Duodenal mucosa (tissue), 2 donors: ENCODE data around the gene SP2.

Experiments
- H3K27ac ChIP-seq: one replicate; pipeline ENCODE4 v1.7.0; 2013; ENCODE audit warnings: low read depth, low read length
- H3K27me3 ChIP-seq, 2 donors: one replicate each; pipeline ENCODE4 v1.7.0; 2013; ENCODE audit warnings: low read length in 2 of 2, control low read depth in 1 of 2; ENCODE audit not compliant: insufficient read depth in 2 of 2, control insufficient read depth in 1 of 2
- H3K36me3 ChIP-seq, 2 donors: one replicate each; pipeline ENCODE4 v1.7.0; 2013; ENCODE audit warnings: low read length in 2 of 2, control low read depth in 1 of 2; ENCODE audit not compliant: insufficient read depth in 2 of 2, control insufficient read depth in 1 of 2
- H3K4me1 ChIP-seq, 2 donors: one replicate each; pipeline ENCODE4 v1.7.0; 2013; ENCODE audit warnings: low read length in 2 of 2, control low read depth in 1 of 2; ENCODE audit not compliant: insufficient read depth in 2 of 2, control insufficient read depth in 1 of 2
- H3K4me3 ChIP-seq, 2 donors: one replicate each; pipeline ENCODE4 v1.7.0; 2013; ENCODE audit warnings: low read length in 2 of 2, low read depth in 1 of 2
- H3K9ac ChIP-seq, 2 donors: one replicate each; pipeline ENCODE4 v1.7.0; 2013; ENCODE audit warnings: low read length in 2 of 2, low read depth in 1 of 2
- H3K9me3 ChIP-seq, 2 donors: one replicate each; pipeline ENCODE4 v1.7.0; 2013; ENCODE audit warnings: low read length in 2 of 2, control low read depth in 1 of 2; ENCODE audit not compliant: control insufficient read depth in 1 of 2

SP2 gene

DNA sequence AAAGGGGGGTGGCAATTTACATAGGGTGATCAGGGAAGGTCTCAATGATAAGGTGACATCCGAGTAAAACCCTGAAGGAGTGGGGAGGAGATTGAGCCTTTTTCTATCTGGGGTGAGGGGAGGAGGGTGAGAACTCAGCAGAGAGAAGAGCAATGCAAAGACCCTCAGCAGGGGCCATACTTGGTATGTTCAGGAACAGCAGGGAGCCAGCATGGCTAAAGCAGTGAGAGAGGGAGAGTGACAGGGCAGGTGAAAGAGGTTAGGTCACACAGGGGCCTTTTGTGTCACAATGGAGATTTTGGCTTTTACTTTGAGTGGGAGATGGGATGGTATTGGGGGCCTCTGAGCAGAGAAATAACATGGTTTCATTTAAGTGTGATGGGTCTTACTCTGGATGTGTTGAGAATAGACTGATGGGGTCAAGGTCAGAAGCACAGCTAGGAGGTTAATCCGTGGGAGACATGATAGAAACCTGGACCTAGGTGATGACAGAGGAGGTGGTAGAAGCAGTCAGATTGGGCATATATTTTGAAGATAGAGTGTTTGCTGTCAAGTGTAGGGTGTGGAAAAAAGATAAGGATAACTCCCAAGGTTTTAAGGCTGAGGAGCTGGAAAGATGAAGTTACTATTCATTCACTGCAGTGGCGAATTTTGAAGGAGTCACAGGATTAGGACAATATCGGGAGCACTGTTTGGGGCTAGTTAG is 6.2 kb downstream of the SP2 start:
- Histone ChIP-seq H3K4me1 (peaks cover 6 to 12% of the 10 kb centered on the region in 2 donors), H3K9me3 (no peaks in the 10 kb centered on the region), H3K27me3 (no peaks in the 10 kb centered on the region), H3K4me3 (no peak overlapping the region), H3K9ac (no peak overlapping the region), H3K36me3 (peaks cover 0 to 13% of the 10 kb centered on the region in 2 donors), H3K27ac (no peak overlapping the region)

DNA sequence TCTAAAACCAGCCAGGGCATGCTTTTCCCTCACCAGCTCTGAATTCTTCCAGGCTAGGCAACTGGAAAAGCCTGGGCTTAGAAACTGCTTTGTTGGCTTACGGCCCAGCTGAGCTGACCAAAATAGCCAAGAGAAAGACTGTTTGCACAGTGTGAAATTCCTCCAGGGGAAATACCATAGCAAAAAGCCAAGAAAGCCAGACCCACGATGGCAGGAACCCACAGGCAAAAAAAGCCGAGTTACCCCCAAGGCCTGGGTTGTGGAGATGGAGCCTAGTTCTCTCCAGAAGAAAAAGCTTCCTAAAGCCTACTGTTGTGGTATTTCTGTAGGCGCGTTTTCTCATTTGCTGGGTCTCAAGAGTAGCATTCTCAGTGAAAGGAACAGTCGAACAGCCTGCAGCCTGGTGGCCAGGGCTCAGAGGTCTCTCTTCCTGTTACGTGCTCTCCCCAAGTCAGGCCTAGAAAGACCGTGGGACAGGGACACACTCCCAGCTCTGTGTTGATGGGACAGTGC is 9.2 kb downstream of the SP2 start:
- Histone ChIP-seq H3K9me3 (no peaks in the 10 kb centered on the region), H3K9ac (no peak overlapping the region), H3K4me3 (no peak overlapping the region), H3K36me3 (peaks cover 0 to 4% of the 10 kb centered on the region in 2 donors), H3K27me3 (no peaks in the 10 kb centered on the region), H3K4me1 (peaks cover 0 to 4% of the 10 kb centered on the region in 2 donors), H3K27ac (peak overlapping the region; percentile 20)

DNA sequence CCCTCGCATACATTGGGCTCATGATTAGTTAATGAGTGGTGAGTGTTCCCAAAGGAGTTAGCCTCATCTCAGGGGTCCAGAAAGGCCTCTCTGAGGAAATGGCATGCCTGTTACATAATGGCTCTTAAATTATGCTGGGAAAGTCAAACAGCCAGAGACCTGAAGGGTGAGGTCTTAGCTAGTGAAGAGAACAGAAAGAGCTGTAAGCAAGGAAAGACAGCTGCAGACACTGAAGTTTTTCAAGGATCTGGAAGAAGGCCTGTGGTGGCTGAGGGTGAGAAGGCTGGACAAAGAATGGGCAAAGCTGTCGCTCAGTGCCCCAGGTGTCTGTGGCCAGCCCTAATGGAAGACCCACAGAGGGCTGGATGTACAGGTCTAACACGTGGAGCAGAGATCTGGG is 10.4 kb downstream of the SP2 start:
- no peaks in the 10 kb centered on the region for H3K9me3 ChIP-seq
- H3K9ac ChIP-seq: no peak overlapping the region
- no peaks in the 10 kb centered on the region for H3K27me3 ChIP-seq
- H3K27ac ChIP-seq: no peak overlapping the region
- peaks cover 0 to 4% of the 10 kb centered on the region in 2 donors for H3K4me1 ChIP-seq
- H3K36me3 ChIP-seq: peaks cover 0 to 4% of the 10 kb centered on the region in 2 donors
- no peak overlapping the region for H3K4me3 ChIP-seq

DNA sequence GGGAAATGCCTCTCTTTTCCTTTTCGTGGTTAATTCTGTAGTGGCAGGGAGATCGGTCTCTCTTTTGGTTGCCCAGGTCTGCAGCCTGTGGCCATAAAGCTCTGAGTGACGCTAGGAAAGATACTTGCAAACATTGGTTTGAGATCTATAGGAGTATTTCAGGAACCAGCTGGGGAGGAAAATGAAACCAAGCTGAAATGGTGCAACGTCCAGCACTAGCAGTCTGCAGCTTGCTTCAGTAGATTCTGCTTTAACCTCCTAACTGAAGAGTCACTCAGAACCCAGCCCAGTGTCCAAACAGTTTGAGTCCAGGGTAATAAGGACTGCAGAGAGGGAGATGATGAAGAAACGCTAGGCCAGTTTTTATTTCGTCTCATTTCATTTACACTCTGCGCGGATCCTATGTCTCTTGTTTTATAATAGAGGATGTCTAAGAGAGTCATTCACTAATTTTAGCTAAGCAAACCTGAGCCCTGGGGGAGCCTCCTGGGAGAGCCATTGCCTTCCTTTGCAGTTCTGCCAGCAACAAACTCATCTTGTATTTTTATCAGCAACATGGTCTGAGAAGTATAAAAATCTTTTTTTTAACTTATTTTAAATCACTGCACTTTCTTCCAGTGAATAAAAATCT is 12.0 kb downstream of the SP2 start:
- Histone ChIP-seq H3K9ac (no peak overlapping the region), H3K27ac (no peak overlapping the region), H3K27me3 (no peaks in the 10 kb centered on the region), H3K4me3 (no peak overlapping the region), H3K36me3 (peaks cover 0 to 4% of the 10 kb centered on the region in 2 donors), H3K9me3 (no peaks in the 10 kb centered on the region), H3K4me1 (peaks cover 0 to 4% of the 10 kb centered on the region in 2 donors)

DNA sequence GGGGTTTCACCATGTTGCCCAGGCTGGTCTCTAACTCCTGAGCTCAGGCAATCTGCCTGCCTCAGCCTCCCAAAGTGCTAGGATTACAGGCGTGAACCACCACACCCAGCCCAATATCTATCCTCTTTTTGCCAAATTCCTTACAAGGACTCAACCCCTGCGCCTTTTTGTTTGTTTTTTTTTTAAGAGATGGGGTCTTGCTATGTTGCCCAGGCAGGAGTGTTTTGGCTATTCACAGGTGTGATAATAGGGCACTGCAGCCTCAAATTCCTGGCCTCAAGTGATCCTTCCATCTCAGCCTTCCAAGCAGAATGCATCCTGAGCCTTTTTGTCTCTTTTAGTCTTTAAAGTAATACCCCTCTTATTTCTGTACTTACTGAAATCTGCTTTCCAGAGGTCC is 17.0 kb downstream of the SP2 start:
- Histone ChIP-seq H3K36me3 (peaks cover 0 to 26% of the 10 kb centered on the region in 2 donors), H3K9me3 (no peaks in the 10 kb centered on the region), H3K27ac (no peak overlapping the region), H3K4me3 (no peak overlapping the region), H3K4me1 (no peaks in the 10 kb centered on the region), H3K9ac (no peak overlapping the region), H3K27me3 (no peaks in the 10 kb centered on the region)

- H3K4me1 ChIP-seq: no peaks in the 10 kb centered on the region
- no peak overlapping the region for H3K27ac ChIP-seq
- H3K9ac ChIP-seq: no peak overlapping the region
- no peaks in the 10 kb centered on the region for H3K27me3 ChIP-seq
- peaks cover 0 to 22% of the 10 kb centered on the region in 2 donors for H3K36me3 ChIP-seq
- H3K4me3 ChIP-seq: no peak overlapping the region
- no peaks in the 10 kb centered on the region for H3K9me3 ChIP-seq
Observed at GRCh38 chr17:47914306-47914948, 18.4 kb downstream of the SP2 start.

DNA sequence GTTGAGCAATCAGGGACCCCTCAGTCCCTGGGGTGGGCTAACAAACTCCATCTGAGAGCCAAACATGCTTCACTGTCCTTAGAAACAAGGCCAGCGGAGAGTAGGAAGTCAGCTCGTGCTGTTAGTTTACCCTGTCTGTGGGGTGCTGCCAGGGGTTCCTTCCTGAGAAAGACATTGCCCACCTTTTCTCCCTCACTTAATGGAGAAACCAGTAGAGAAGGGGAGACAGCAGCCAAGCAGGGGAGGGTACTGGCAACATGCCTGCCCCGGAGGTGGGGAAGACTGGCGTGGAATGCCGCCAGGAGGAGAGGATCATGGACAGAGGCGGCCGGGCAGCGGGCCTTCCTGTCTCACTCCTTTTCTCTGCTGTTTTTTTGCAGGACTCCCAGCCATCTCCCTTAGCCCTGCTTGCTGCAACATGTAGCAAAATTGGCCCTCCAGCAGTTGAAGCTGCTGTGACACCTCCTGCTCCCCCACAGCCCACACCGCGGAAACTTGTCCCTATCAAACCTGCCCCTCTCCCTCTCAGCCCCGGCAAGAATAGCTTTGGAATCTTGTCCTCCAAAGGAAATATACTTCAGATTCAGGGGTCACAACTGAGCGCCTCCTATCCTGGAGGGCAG is 19.9 kb downstream of the SP2 start:
- H3K27ac ChIP-seq: no peak overlapping the region
- no peaks in the 10 kb centered on the region for H3K4me1 ChIP-seq
- peaks cover 0 to 22% of the 10 kb centered on the region in 2 donors for H3K36me3 ChIP-seq
- no peaks in the 10 kb centered on the region for H3K27me3 ChIP-seq
- no peak overlapping the region for H3K9ac ChIP-seq
- no peak overlapping the region for H3K4me3 ChIP-seq
- H3K9me3 ChIP-seq: no peaks in the 10 kb centered on the region

DNA sequence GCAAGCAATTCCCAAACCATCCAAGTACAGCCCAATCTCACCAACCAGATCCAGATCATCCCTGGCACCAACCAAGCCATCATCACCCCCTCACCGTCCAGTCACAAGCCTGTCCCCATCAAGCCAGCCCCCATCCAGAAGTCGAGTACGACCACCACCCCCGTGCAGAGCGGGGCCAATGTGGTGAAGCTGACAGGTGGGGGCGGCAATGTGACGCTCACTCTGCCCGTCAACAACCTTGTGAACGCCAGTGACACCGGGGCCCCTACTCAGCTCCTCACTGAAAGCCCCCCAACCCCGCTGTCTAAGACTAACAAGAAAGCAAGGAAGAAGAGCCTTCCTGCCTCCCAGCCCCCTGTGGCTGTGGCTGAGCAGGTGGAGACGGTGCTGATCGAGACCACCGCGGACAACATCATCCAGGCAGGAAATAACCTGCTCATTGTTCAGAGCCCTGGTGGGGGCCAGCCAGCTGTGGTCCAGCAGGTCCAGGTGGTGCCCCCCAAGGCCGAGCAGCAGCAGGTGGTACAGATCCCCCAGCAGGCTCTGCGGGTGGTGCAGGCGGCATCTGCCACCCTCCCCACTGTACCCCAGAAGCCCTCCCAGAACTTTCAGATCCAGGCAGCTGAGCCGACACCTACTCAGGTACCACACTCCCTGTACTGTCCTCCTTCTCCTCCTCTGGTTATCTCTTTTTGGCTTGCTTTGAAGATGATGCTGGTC is 20.6 kb downstream of the SP2 start:
- peaks cover 0 to 26% of the 10 kb centered on the region in 2 donors for H3K36me3 ChIP-seq
- no peaks in the 10 kb centered on the region for H3K4me1 ChIP-seq
- H3K27ac ChIP-seq: no peak overlapping the region
- H3K27me3 ChIP-seq: no peaks in the 10 kb centered on the region
- no peak overlapping the region for H3K4me3 ChIP-seq
- no peaks in the 10 kb centered on the region for H3K9me3 ChIP-seq
- no peak overlapping the region for H3K9ac ChIP-seq

DNA sequence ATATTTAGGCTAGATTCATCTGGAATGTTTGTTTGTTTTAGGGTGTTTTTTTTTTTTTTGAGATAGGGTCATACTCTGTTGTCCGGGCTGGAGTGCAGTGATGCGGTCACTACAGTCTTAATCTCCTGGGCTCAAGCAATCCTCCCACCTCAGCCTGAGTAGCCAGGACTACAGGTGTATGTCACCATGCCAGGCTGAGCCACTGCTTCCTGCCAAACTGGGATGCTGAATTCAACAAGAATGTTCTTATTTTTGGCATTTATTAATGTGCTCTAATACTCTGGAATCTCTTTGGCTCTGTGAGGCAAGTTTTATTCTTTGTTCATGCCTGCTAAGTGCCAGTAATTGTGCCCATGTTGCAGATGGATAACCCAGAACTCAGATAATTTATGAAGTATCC is 21.5 kb downstream of the SP2 start:
- H3K9ac ChIP-seq: no peak overlapping the region
- H3K27me3 ChIP-seq: no peaks in the 10 kb centered on the region
- H3K36me3 ChIP-seq: peaks cover 5 to 31% of the 10 kb centered on the region in 2 donors
- H3K4me1 ChIP-seq: no peaks in the 10 kb centered on the region
- H3K4me3 ChIP-seq: no peak overlapping the region
- H3K9me3 ChIP-seq: no peaks in the 10 kb centered on the region
- no peak overlapping the region for H3K27ac ChIP-seq
